ENCODE results near the gene KIF3A.

Gene KIF3A

DNA sequence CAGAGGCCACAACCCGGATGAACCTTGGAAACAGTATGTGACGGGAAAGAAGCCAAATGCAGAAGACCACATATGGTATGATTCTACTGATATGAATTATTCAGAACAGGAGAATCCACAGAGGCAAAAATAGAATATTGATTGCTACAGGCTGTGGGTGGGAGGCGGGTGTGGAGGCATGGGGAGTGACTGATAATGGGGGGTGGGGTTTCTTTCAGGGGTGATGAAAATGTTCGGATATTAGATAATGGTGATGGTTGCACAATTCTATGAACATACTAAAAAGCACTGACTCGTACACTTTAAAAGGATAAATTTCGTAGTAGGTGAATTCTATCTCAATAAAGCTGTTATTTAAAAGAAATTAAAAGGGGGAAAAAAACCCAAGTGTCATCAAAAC, 52.9 kb downstream of the KIF3A start:
- no peaks in the 10 kb centered on the region for H3K27me3 ChIP-seq (ENCODE audit: insufficient read depth, low read length, poor library complexity, severe bottlenecking)
- TF ChIP-seq, protein P1, sequence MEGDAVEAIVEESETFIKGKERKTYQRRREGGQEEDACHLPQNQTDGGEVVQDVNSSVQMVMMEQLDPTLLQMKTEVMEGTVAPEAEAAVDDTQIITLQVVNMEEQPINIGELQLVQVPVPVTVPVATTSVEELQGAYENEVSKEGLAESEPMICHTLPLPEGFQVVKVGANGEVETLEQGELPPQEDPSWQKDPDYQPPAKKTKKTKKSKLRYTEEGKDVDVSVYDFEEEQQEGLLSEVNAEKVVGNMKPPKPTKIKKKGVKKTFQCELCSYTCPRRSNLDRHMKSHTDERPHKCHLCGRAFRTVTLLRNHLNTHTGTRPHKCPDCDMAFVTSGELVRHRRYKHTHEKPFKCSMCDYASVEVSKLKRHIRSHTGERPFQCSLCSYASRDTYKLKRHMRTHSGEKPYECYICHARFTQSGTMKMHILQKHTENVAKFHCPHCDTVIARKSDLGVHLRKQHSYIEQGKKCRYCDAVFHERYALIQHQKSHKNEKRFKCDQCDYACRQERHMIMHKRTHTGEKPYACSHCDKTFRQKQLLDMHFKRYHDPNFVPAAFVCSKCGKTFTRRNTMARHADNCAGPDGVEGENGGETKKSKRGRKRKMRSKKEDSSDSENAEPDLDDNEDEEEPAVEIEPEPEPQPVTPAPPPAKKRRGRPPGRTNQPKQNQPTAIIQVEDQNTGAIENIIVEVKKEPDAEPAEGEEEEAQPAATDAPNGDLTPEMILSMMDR (conservative IDR thresholded peaks at IDR 0.05; ENCODE audit: low read length) = no peak
- no peak for TF ChIP-seq EZH2phosphoT487 (IDR thresholded peaks at IDR 0.05; ENCODE audit: borderline replicate concordance)
- no peak overlapping the region for H3K4me3 ChIP-seq (ENCODE audit: low read length, poor library complexity, severe bottlenecking)
- no peaks in the 10 kb centered on the region for H3K9me2 ChIP-seq (replicated peaks; ENCODE audit: low read depth, low read length)
- H3K4me2 ChIP-seq (ENCODE audit: low read depth, low read length, poor library complexity, severe bottlenecking) = no peak overlapping the region
- no peak overlapping the region for H3K9ac ChIP-seq (ENCODE audit: low read depth, low read length, poor library complexity, severe bottlenecking)
- no peaks in the 10 kb centered on the region for H3K9me3 ChIP-seq (ENCODE audit: insufficient read depth, low read depth, low read length)
- no peaks in the 10 kb centered on the region for H4K20me1 ChIP-seq (ENCODE audit: insufficient read depth, low read length, poor library complexity, severe bottlenecking)
- no peak overlapping the region for H2AFZ ChIP-seq (ENCODE audit: low read length)
- no peaks in the 10 kb centered on the region for H3K79me2 ChIP-seq (ENCODE audit: insufficient read depth, low read length)
- H3K4me1 ChIP-seq (ENCODE audit: insufficient read depth, low read length, poor library complexity, severe bottlenecking) = peaks cover 16% of the 10 kb centered on the region
- H3F3A ChIP-seq (ENCODE audit: low read depth) = no peaks in the 10 kb centered on the region
- no peaks in the 10 kb centered on the region for H3K36me3 ChIP-seq (ENCODE audit: insufficient read depth, low read length)

DNA sequence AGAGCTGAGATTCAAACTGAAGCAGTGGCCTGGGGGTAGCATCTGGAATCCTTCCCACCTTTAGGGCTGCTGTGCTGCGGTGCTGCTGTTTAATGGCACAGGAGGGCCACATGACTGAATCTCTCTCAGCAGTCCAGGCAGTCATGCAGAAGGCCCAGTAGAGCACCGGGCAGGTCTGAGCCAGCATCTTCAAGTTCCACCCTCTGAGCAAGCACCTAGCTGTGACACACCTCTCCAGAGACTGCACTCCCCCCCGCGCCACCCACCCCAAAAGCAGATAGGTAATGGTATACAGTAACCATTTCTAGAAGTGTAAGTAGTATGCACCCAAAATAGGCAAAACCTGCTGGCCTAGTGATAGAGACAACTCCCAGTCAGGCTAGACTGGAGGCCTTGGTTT, 55.4 kb downstream of the KIF3A start:
- Histone ChIP-seq H3K27me3 (ENCODE audit: insufficient read depth, low read length, poor library complexity, severe bottlenecking) (no peaks in the 10 kb centered on the region), H2AFZ (ENCODE audit: low read length) (no peak overlapping the region), H3K4me2 (ENCODE audit: low read depth, low read length, poor library complexity, severe bottlenecking) (no peak overlapping the region), H3K79me2 (ENCODE audit: insufficient read depth, low read length) (no peaks in the 10 kb centered on the region), H4K20me1 (ENCODE audit: insufficient read depth, low read length, poor library complexity, severe bottlenecking) (no peaks in the 10 kb centered on the region), H3K36me3 (ENCODE audit: insufficient read depth, low read length) (no peaks in the 10 kb centered on the region), H3K9me3 (ENCODE audit: insufficient read depth, low read depth, low read length) (no peaks in the 10 kb centered on the region), H3K4me3 (ENCODE audit: low read length, poor library complexity, severe bottlenecking) (no peak overlapping the region), H3K9me2 (replicated peaks; ENCODE audit: low read depth, low read length) (no peaks in the 10 kb centered on the region), H3K9ac (ENCODE audit: low read depth, low read length, poor library complexity, severe bottlenecking) (no peak overlapping the region), H3F3A (ENCODE audit: low read depth) (no peaks in the 10 kb centered on the region), H3K4me1 (ENCODE audit: insufficient read depth, low read length, poor library complexity, severe bottlenecking) (no peaks in the 10 kb centered on the region)
- no peak for TF ChIP-seq EZH2phosphoT487 (IDR thresholded peaks at IDR 0.05; ENCODE audit: borderline replicate concordance)
- TF ChIP-seq, protein P1 (conservative IDR thresholded peaks at IDR 0.05; ENCODE audit: low read length) = no peak

DNA sequence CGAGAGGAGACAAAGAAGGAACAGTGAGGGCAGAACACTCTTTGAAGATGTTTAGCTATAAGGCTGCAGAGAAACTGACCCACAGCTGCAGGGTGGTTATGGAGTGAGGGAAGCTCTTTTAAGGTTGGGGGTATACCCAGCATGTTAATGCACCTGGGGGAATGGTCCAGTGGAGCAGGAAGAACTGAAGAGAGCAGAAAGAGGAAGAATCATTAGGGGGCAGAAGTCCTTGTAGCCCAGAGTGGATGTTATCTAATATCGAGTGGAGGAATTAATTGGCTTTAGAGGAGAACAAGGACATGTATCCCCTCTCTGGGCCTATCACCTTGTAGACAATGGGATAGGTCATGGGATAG, 55.9 kb downstream of the KIF3A start:
- TF ChIP-seq EZH2phosphoT487 (IDR thresholded peaks at IDR 0.05; ENCODE audit: borderline replicate concordance) = no peak
- TF ChIP-seq, protein P1 (conservative IDR thresholded peaks at IDR 0.05; ENCODE audit: low read length) = no peak
- H3K27me3 ChIP-seq (ENCODE audit: insufficient read depth, low read length, poor library complexity, severe bottlenecking) = no peaks in the 10 kb centered on the region
- H3K4me1 ChIP-seq (ENCODE audit: insufficient read depth, low read length, poor library complexity, severe bottlenecking) = no peaks in the 10 kb centered on the region
- H4K20me1 ChIP-seq (ENCODE audit: insufficient read depth, low read length, poor library complexity, severe bottlenecking) = no peaks in the 10 kb centered on the region
- no peaks in the 10 kb centered on the region for H3F3A ChIP-seq (ENCODE audit: low read depth)
- H3K9me3 ChIP-seq (ENCODE audit: insufficient read depth, low read depth, low read length) = no peaks in the 10 kb centered on the region
- no peak overlapping the region for H3K4me3 ChIP-seq (ENCODE audit: low read length, poor library complexity, severe bottlenecking)
- H3K9ac ChIP-seq (ENCODE audit: low read depth, low read length, poor library complexity, severe bottlenecking) = no peak overlapping the region
- no peaks in the 10 kb centered on the region for H3K9me2 ChIP-seq (replicated peaks; ENCODE audit: low read depth, low read length)
- no peak overlapping the region for H2AFZ ChIP-seq (ENCODE audit: low read length)
- no peak overlapping the region for H3K4me2 ChIP-seq (ENCODE audit: low read depth, low read length, poor library complexity, severe bottlenecking)
- no peaks in the 10 kb centered on the region for H3K36me3 ChIP-seq (ENCODE audit: insufficient read depth, low read length)
- H3K79me2 ChIP-seq (ENCODE audit: insufficient read depth, low read length) = no peaks in the 10 kb centered on the region
